Endothelial cell of umbilical vein (primary cell): Measurements from ENCODE around the gene SLC5A5. TPM values are rescaled to one million over a fixed set of nuclear protein-coding genes. Genes with fewer than 3 reads are reported as not detected.

ENCODE experiments used
- BruUV-seq: library from RNA; stranded (reverse); fragments of 400-500 nt; replicated peaks from 2 replicates; lab custom pipeline; 2021; lab: Mats Ljungman, UMichigan
- CTCF ChIA-PET: fragments of 300-600, 350-600 bp; sonication (Branson Sonifier 250); formaldehyde crosslinking; loops from one replicate; lab custom pipeline; 2021; ENCODE audit warnings: antibody characterized with exemption, inconsistent platforms; lab: Charles Lee
- POLR2A ChIA-PET: fragments of 300-600, 350-600 bp; sonication (Branson Sonifier 250); formaldehyde crosslinking; loops from one replicate; lab custom pipeline; 2021; ENCODE audit warnings: antibody characterized with exemption, inconsistent platforms; lab: Charles Lee
- DNase-seq: peaks from one replicate; pipeline ENCODE4 v3.0.0-alpha.2; 2011; ENCODE audit warnings: low read depth, low spot score
- FAIRE-seq: peaks from 2 replicates; lab custom pipeline; 2011; peaks lifted over from hg19 to GRCh38; lab: Jason Lieb, UNC
- H2AFZ ChIP-seq: 2 replicates; pipeline ENCODE4 v1.6.0; 2012; ENCODE audit warnings: low read depth, low read length, control low read depth, inconsistent platforms
- H3K27ac ChIP-seq: 2 replicates; pipeline ENCODE4 v1.5.1; 2011; ENCODE audit warnings: low read depth, mild to moderate bottlenecking, control low read depth, low read length, moderate library complexity; ENCODE audit not compliant: insufficient read depth
- H3K27me3 ChIP-seq, 2 experiments: 2 replicates each; pipeline versions ENCODE4 v1.6.0 to v1.6.1; 2011; ENCODE audit warnings: low read length in 2 of 2, mixed read lengths in 1 of 2; ENCODE audit not compliant: control insufficient read depth in 2 of 2, insufficient read depth in 2 of 2
- H3K36me3 ChIP-seq, 2 experiments: 2 replicates in 1 of 2; 3 replicates in 1 of 2; pipeline ENCODE4 v1.5.1; 2011; ENCODE audit warnings: low read length in 2 of 2, mild to moderate bottlenecking in 1 of 2, moderate library complexity in 1 of 2; ENCODE audit not compliant: control insufficient read depth in 2 of 2, insufficient read depth in 2 of 2; ENCODE audit errors: extremely low read depth in 1 of 2
- H3K4me1 ChIP-seq: 3 replicates; pipeline ENCODE4 v1.5.1; 2011; ENCODE audit warnings: mild to moderate bottlenecking, low read length; ENCODE audit not compliant: control insufficient read depth, insufficient read depth; ENCODE audit errors: extremely low read depth
- H3K4me2 ChIP-seq: 2 replicates; pipeline ENCODE4 v1.6.1; 2011; ENCODE audit warnings: low read length, control low read depth, mixed read lengths; ENCODE audit not compliant: insufficient read depth
- H3K4me3 ChIP-seq, 3 experiments: fragments of 200-600 bp in 1 of 3; sonication (generic), shearing (Covaris generic) in 1 of 3; replicated peaks in 1 of 3; 2 replicates each; pipeline ENCODE4 v1.5.1; 2011 to 2016; ENCODE audit warnings: control low read depth in 3 of 3, low read length in 3 of 3, mild to moderate bottlenecking in 2 of 3, inconsistent platforms in 1 of 3, low read depth in 1 of 3, moderate library complexity in 1 of 3; ENCODE audit not compliant: insufficient read depth in 1 of 3
- H3K79me2 ChIP-seq: 2 replicates; pipeline ENCODE4 v1.6.0; 2012; ENCODE audit warnings: low read length, inconsistent platforms; ENCODE audit not compliant: control insufficient read depth, insufficient read depth
- H3K9ac ChIP-seq: replicated peaks from 2 replicates; pipeline ENCODE3; 2011; ENCODE audit warnings: low read length, control low read depth; ENCODE audit not compliant: insufficient read depth; ENCODE audit errors: extremely low read depth
- H3K9me1 ChIP-seq: replicated peaks from 3 replicates; pipeline ENCODE4 v1.6.0; 2011; ENCODE audit warnings: mild to moderate bottlenecking, low read length; ENCODE audit not compliant: control insufficient read depth, insufficient read depth; ENCODE audit errors: extremely low read depth
- H3K9me3 ChIP-seq: replicated peaks from 2 replicates; pipeline ENCODE4 v1.5.1; 2012; ENCODE audit warnings: low read length, inconsistent platforms; ENCODE audit not compliant: control insufficient read depth, insufficient read depth
- H4K20me1 ChIP-seq: replicated peaks from 2 replicates; pipeline ENCODE3; 2011; ENCODE audit warnings: mild to moderate bottlenecking, low read length; ENCODE audit not compliant: control insufficient read depth, insufficient read depth; ENCODE audit errors: extremely low read depth
- CTCF ChIP-seq, 2 donors: IDR thresholded peaks; 1 replicate in 1 of 2; 2 replicates in 1 of 2; pipeline ENCODE4 v1.5.1; 2011; ENCODE audit warnings: low read length in 2 of 2, mild to moderate bottlenecking in 2 of 2, moderate library complexity in 2 of 2, control low read depth in 1 of 2, inconsistent platforms in 1 of 2, low read depth in 1 of 2; ENCODE audit not compliant: insufficient read depth in 1 of 2; ENCODE audit errors: extremely low read depth in 1 of 2
- EZH2 ChIP-seq: IDR thresholded peaks from 2 replicates; pipeline ENCODE4 v1.6.1; 2012; ENCODE audit warnings: borderline replicate concordance, low read depth, mild to moderate bottlenecking, moderate library complexity, low read length, inconsistent platforms; ENCODE audit not compliant: severe bottlenecking
- GATA2 ChIP-seq: IDR thresholded peaks from 2 replicates; pipeline ENCODE4 v1.7.0; 2011; ENCODE audit warnings: low read depth, mild to moderate bottlenecking, moderate library complexity, mixed read lengths, low read length; ENCODE audit not compliant: insufficient read length, insufficient read depth
- JUN ChIP-seq: IDR thresholded peaks from 2 replicates; pipeline ENCODE4 v1.6.1; 2011; ENCODE audit warnings: borderline replicate concordance, low read depth; ENCODE audit not compliant: insufficient read length, insufficient read depth
- MAX ChIP-seq: IDR thresholded peaks from 2 replicates; pipeline ENCODE4 v1.6.1; 2011; ENCODE audit not compliant: insufficient read depth, insufficient read length
- MYC ChIP-seq: IDR thresholded peaks from one replicate; pipeline ENCODE4 v1.6.1; 2011; ENCODE audit warnings: mild to moderate bottlenecking, low read depth, low read length
- POLR2AphosphoS5 ChIP-seq: IDR thresholded peaks from 2 replicates; pipeline ENCODE4 v1.6.1; 2012; ENCODE audit warnings: low read depth, mild to moderate bottlenecking, control low read depth, low read length, moderate library complexity; ENCODE audit not compliant: insufficient read depth
- dilution Hi-C: fragments of 300-500 bp; cut with MboI; formaldehyde crosslinking; loops from one replicate; pipeline ENCODE4 v1.15.0; 2019; ENCODE audit warnings: low sequenced_read_pairs; ENCODE audit not compliant: extremely low pct_ligation_motif_present
- intact Hi-C: fragments of 100-400 bp; cut with micrococcal nuclease; formaldehyde crosslinking; loops from one replicate; pipeline ENCODE4 v1.10.0; 2022
- polyA plus RNA-seq, 4 experiments: library from polyadenylated mRNA; depleted of rRNA in 3 of 4; stranded (reverse) in 3 of 4; unstranded in 1 of 4; fragments of >200 nt; gene quantifications; 2 replicates each; pipeline versions ENCODE4 v1.2.1 to v1.2.3, GENCODE V29; 2011 to 2012; ENCODE audit warnings: missing spikeins in 1 of 4
- total RNA-seq: library from RNA; stranded (reverse); gene quantifications from 2 replicates; pipeline ENCODE4 v1.2.3, GENCODE V29; 2021

SLC5A5 gene
- total and polyA plus RNA-seq, 2 donors (not counting 3 experiments of a cell fraction or from before 2014, with no cell fraction given), result not detected

- H3K27me3 ChIP-seq, result no peaks in the 10 kb centered on the region
- H4K20me1 ChIP-seq, result peaks cover 4% of the 10 kb centered on the region
- H3K9ac ChIP-seq, result peak overlapping the region; percentile 95
- ChIA-PET CTCF (interaction anchor here (2.1 kb wide), 1 partner anchor 9 kb away, joined by 11 read pairs; no protein-coding TSS in a partner anchor), POLR2A (no interaction called here)
- H3K27ac ChIP-seq, result no peak overlapping the region
- DNase-seq (no peak), FAIRE-seq (no peak)
- TF ChIP-seq GATA2 (no peak), MYC (no peak), EZH2 (no peak), JUN (no peak), MAX (no peak)
- H3K79me2 ChIP-seq, result peaks cover 32% of the 10 kb centered on the region
- no TSS peak for BruUV-seq
- H3K4me2 ChIP-seq, result peak overlapping the region; percentile 70
- no peak overlapping the region for H2AFZ ChIP-seq
- no peaks in the 10 kb centered on the region for H3K9me3 ChIP-seq
- peak overlapping the region; percentile 83 to 96 (median 92) for H3K4me3 ChIP-seq
- H3K9me1 ChIP-seq, result no peaks in the 10 kb centered on the region
- intact Hi-C loops (no loop called here), dilution Hi-C loops (no loop called here)
- peaks cover 19 to 31% of the 10 kb centered on the region in 2 experiments for H3K36me3 ChIP-seq
- peaks cover 15% of the 10 kb centered on the region for H3K4me1 ChIP-seq
Observed at GRCh38 chr19:17860993-17861360, 10.8 kb upstream of the SLC5A5 start.

GRCh38 chr19:17861542-17862402, 10.0 kb upstream of the SLC5A5 start:
- Histone ChIP-seq H3K9me3 (no peaks in the 10 kb centered on the region), H3K4me3 (peak overlapping the region in 2 of 3 experiments; percentile 83 to 96), H3K9me1 (no peaks in the 10 kb centered on the region), H3K4me1 (peaks cover 15% of the 10 kb centered on the region), H3K9ac (peak overlapping the region; percentile 95), H3K36me3 (peaks cover 19 to 31% of the 10 kb centered on the region in 2 experiments), H4K20me1 (peaks cover 4% of the 10 kb centered on the region), H3K27me3 (no peaks in the 10 kb centered on the region), H3K27ac (no peak overlapping the region), H3K79me2 (peaks cover 32% of the 10 kb centered on the region), H2AFZ (no peak overlapping the region), H3K4me2 (peak overlapping the region; percentile 70)
- FAIRE-seq (no peak), DNase-seq (no peak)
- no TSS peak for BruUV-seq
- TF ChIP-seq CTCF (IDR thresholded peaks at IDR 0.05; ENCODE audit: extremely low read depth in 1 of 2, insufficient read depth in 1 of 2, low read depth in 1 of 2, low read length in 2 of 2), result no peak
- TF ChIP-seq POLR2AphosphoS5, result peak; percentile 13
- CTCF ChIA-PET, result interaction anchor here (0.5 to 1.2 kb wide), 2 partner anchors 8 to 10 kb away, joined by 4 read pairs; partner anchors contain the start of gene SLC5A5
- POLR2A ChIA-PET, result no interaction called here
- dilution Hi-C loops, result no loop called here
- intact Hi-C loops, result no loop called here
